ENCODE results near the gene APOBEC3B. TPM values are rescaled to one million over a fixed set of nuclear protein-coding genes. Genes with fewer than 3 reads are reported as not detected.

Gene APOBEC3B
- total and polyA plus RNA-seq, 2 of the 8 experiments (the other 6 are each of a cell fraction or from before 2014, with no cell fraction given), result 14.2 to 74.9 TPM

DNA sequence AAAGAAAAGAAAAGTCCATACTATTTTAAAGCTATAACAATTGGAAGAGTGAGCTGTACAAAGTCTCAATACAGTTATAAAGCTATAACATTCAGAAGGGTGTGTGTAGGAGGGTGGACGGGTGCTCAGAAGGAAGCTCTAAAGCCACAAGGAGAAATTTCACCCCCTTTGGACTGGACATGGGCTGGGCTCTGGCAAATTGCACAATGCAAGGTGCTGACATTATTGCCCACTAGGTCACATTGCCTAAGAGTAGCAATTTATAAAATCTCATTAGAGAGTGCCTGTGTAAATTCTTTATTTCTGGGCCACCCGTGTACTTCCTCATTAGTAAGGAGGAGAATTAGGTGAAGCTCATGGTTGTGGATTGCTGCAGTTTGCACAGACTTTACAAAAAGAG is 30.4 kb upstream of the APOBEC3B start:
- Histone ChIP-seq H3K18ac (ENCODE audit: extremely low read depth, low read length) (no peak overlapping the region), H3K4me3 (ENCODE audit: extremely low read depth in 1 of 4, insufficient read depth in 2 of 4, low read depth in 3 of 4, low read length in 4 of 4) (no peak overlapping the region), H3K36me3 (ENCODE audit: control insufficient read depth in 2 of 4, insufficient read depth in 4 of 4, low read length in 3 of 4) (no peaks in the 10 kb centered on the region), H3K79me1 (ENCODE audit: low read depth, low read length) (no peaks in the 10 kb centered on the region), H4K5ac (ENCODE audit: insufficient read length, low read depth, low read length) (no peak overlapping the region), H2BK15ac (ENCODE audit: low read length) (no peak overlapping the region), H2AFZ (ENCODE audit: low read length) (no peak overlapping the region), H4K20me1 (replicated peaks in 1 of 2; ENCODE audit: control insufficient read depth in 1 of 2, insufficient read depth in 2 of 2, low read length in 2 of 2) (no peaks in the 10 kb centered on the region), H3K56ac (replicated peaks; ENCODE audit: insufficient read length, low read depth, low read length) (no peak overlapping the region), H3K4me1 (replicated peaks in 1 of 4; ENCODE audit: control insufficient read depth in 3 of 4, insufficient read depth in 4 of 4, low read length in 3 of 4) (peaks cover 0 to 3% (median 0%) of the 10 kb centered on the region in 4 experiments; a peak in 3 of 7 replicates), H2BK5ac (ENCODE audit: low read depth, low read length) (no peak overlapping the region), H3K4ac (replicated peaks; ENCODE audit: insufficient read length, low read depth, low read length) (no peak overlapping the region), H3K27me3 (replicated peaks in 1 of 4; ENCODE audit: control insufficient read depth in 3 of 4, extremely low read depth in 1 of 4, insufficient read depth in 3 of 4, low read length in 3 of 4) (peaks cover 0 to 3% (median 0%) of the 10 kb centered on the region in 4 experiments; a peak in 1 of 7 replicates), H2BK20ac (ENCODE audit: low read length) (no peak overlapping the region), H3K14ac (ENCODE audit: insufficient read length) (no peak overlapping the region), H2BK12ac (ENCODE audit: low read depth, low read length) (no peak overlapping the region), H3K27ac (ENCODE audit: low read depth, low read length) (no peak overlapping the region), H3K23me2 (ENCODE audit: low read depth, low read length) (no peaks in the 10 kb centered on the region), H3K9ac (replicated peaks in 1 of 4; ENCODE audit: extremely low read depth in 1 of 4, low read depth in 3 of 4, low read length in 3 of 4) (no peak overlapping the region), H3K9me3 (ENCODE audit: insufficient read depth in 2 of 2, low read depth in 1 of 2, low read length in 1 of 2) (no peaks in the 10 kb centered on the region), H3K4me2 (ENCODE audit: insufficient read depth in 1 of 2, low read depth in 2 of 2, low read length in 2 of 2) (no peak overlapping the region), H3K79me2 (ENCODE audit: control insufficient read depth in 1 of 2, insufficient read depth in 2 of 2, low read length in 2 of 2) (no peaks in the 10 kb centered on the region), H4K91ac (replicated peaks; ENCODE audit: insufficient read length, low read length) (no peak overlapping the region), H4K8ac (ENCODE audit: extremely low read depth, insufficient read depth, low read length) (no peak overlapping the region), H2AK5ac (ENCODE audit: low read depth, low read length) (no peak overlapping the region), H2BK120ac (replicated peaks; ENCODE audit: low read depth, low read length) (no peak overlapping the region), H3K23ac (ENCODE audit: insufficient read length) (no peak overlapping the region)
- no peak for DNase-seq (ENCODE audit: low read depth in 1 of 2, low spot score in 2 of 2)
- FAIRE-seq, result no peak
- WGBS, 2 experiments (ENCODE audit: extremely low coverage in 1 of 2, insufficient coverage in 1 of 2, insufficient read length in 1 of 2, insufficient replicate concordance in 2 of 2, low coverage in 1 of 2, low lambda C conversion rate in 2 of 2, missing lambda C conversion rate in 1 of 2), result 93% methylated on average over 2 of the region's 2 CpGs; no CpG with 5 or more reads in 1 of the 2 experiments
- TF ChIP-seq RXRA (IDR thresholded peaks at IDR 0.05; ENCODE audit: insufficient read depth, low read depth, low read length) (no peak), CBX5 (IDR thresholded peaks at IDR 0.05; ENCODE audit: low read depth, low read length) (no peak), EZH2 (IDR thresholded peaks at IDR 0.05; ENCODE audit: low read depth, low read length, severe bottlenecking) (no peak), GABPA (IDR thresholded peaks at IDR 0.05; ENCODE audit: borderline replicate concordance, insufficient read depth, low read length) (no peak), BACH1 (IDR thresholded peaks at IDR 0.05; ENCODE audit: low read length) (no peak)
- ChIA-PET POLR2A (ENCODE audit: partially characterized antibody) (interaction anchor here (1.1 to 2.5 kb wide), 3 partner anchors 8 to 88 kb away, joined by 3 to 6 read pairs (median 5); no protein-coding TSS in a partner anchor), CTCF (ENCODE audit: partially characterized antibody) (interaction anchor here (0.6 to 2.3 kb wide), 9 partner anchors 10 to 365 kb away, joined by 3 to 9 read pairs (median 3); no protein-coding TSS in a partner anchor)
